Small intestine (tissue), 7 donors: Measurements from ENCODE around the gene APOBEC3F. TPM values are rescaled to one million over a fixed set of nuclear protein-coding genes. Genes with fewer than 3 reads are reported as not detected.
"Not testable (repeated sequence)": the region's sequence is repeated elsewhere in the genome, so short reads cannot be mapped to it uniquely, and the experiment has no call there.

Source experiments
- DNase-seq, 2 donors: peaks; one replicate each; pipeline versions ENCODE4 v3.0.0 to v3.0.0-alpha.2; 2013
- FAIRE-seq: peaks from 2 replicates; lab custom pipeline; 2012; peaks lifted over from hg19 to GRCh38; lab: Jason Lieb, UNC
- H3K27ac ChIP-seq, 3 donors: one replicate each; pipeline ENCODE4 v1.5.1; 2013; ENCODE audit warnings: low read length in 2 of 3, mild to moderate bottlenecking in 2 of 3, control low read depth in 1 of 3, inconsistent platforms in 1 of 3, low read depth in 1 of 3, moderate library complexity in 1 of 3
- H3K27me3 ChIP-seq, 3 donors: one replicate each; pipeline ENCODE4 v1.6.1; 2013; ENCODE audit warnings: low read length in 3 of 3, inconsistent platforms in 1 of 3; ENCODE audit not compliant: control insufficient read depth in 3 of 3, insufficient read depth in 3 of 3
- H3K36me3 ChIP-seq, 3 donors: one replicate each; pipeline ENCODE4 v1.6.1; 2013; ENCODE audit warnings: low read length in 3 of 3, inconsistent platforms in 1 of 3, low read depth in 1 of 3, mild to moderate bottlenecking in 1 of 3, moderate library complexity in 1 of 3; ENCODE audit not compliant: control insufficient read depth in 3 of 3, insufficient read depth in 2 of 3
- H3K4me1 ChIP-seq, 3 donors: one replicate each; pipeline ENCODE4 v1.6.1; 2013; ENCODE audit warnings: low read length in 2 of 3, inconsistent platforms in 1 of 3, low read depth in 1 of 3, mild to moderate bottlenecking in 1 of 3, moderate library complexity in 1 of 3; ENCODE audit not compliant: control insufficient read depth in 3 of 3, insufficient read depth in 2 of 3
- H3K4me3 ChIP-seq, 3 donors: one replicate each; pipeline ENCODE4 v1.5.1; 2013; ENCODE audit warnings: low read length in 3 of 3, control low read depth in 1 of 3, inconsistent platforms in 1 of 3, low read depth in 1 of 3, mild to moderate bottlenecking in 1 of 3, moderate library complexity in 1 of 3
- H3K9me3 ChIP-seq, 2 donors: one replicate each; pipeline ENCODE4 v1.6.1; 2013; ENCODE audit warnings: low read depth in 1 of 2, low read length in 1 of 2; ENCODE audit not compliant: control insufficient read depth in 2 of 2, insufficient read depth in 1 of 2
- WGBS, 3 donors: extraction: QIAGEN DNeasy Blood & Tissue Kit; methylation state at CpG; one replicate each; pipeline ENCODE4 v1.1.7; 2013; 5-methylcytosine and 5-hydroxymethylcytosine counted together
- polyA plus RNA-seq, 4 donors: library from polyadenylated mRNA; stranded (reverse) in 3 of 4; unstranded in 1 of 4; fragments of 200-250 nt in 3 of 4; fragments of 120-200 nt in 1 of 4; gene quantifications; one replicate each; pipeline versions ENCODE4 v1.2.1 to v1.2.3, GENCODE V29; 2013
- donor health status: healthy with polysubstance abuse.
- donor health status: control.
- donor health status: control.
- donor health status: Bipolar disorder and iron deficiency.
- donor health status: healthy.

Gene APOBEC3F
- polyA plus RNA-seq, 4 donors = 3.1 to 4.4 (median 3.6) TPM

DNA sequence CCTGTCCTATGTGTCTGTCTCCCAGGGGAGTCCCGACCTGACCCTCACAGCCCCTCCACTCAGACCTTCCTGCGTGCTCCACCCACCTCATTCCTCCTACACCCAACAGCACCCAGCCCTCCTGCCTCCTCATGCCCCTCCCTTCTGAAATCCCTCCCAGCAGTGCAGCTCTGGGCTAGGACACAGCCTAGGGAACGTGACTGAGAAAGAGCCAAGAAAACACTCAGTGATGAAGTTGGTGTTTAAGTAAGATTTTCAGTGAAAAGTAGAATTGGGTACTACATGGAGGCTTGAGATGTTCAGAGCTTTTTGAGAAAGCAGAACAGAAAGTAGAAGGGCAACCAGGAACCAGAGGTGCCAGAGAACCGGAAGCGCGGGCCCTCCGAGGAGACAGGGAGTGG lies 31.9 kb downstream of the APOBEC3F start:
- DNase-seq, H3K4me1 ChIP-seq, H3K36me3 ChIP-seq, H3K9me3 ChIP-seq, H3K4me3 ChIP-seq, FAIRE-seq, H3K27me3 ChIP-seq: not testable (repeated sequence)
- H3K27ac ChIP-seq = peak overlapping the region in 1 of 3 donors; percentile 72
- WGBS, 3 donors = 68 to 81% (median 71%) methylated on average over 6 to 7 of the region's 7 CpGs

DNA sequence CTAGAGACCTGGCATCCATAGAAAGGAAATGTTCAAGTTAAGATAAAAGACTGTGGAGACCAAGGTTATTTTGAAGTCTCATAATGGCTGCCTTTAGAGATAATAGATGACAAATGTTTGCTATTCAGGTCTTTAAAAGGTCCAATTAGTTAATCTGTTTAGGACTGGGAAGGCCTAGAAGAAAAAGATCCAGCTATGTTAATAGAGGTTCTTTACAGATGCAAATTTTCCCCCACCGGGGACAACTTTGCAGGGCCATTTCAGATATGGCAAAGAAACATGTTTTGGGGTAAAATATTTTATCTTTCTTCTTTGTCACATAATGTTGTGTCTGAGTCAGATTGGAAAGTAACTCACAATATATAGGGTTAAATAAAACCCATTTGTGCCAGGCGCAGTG lies 33.3 kb downstream of the APOBEC3F start:
- peaks cover 0 to 3% (median 0%) of the 10 kb centered on the region in 3 donors for H3K4me1 ChIP-seq
- DNase-seq = no peak
- H3K27ac ChIP-seq = no peak overlapping the region
- no peak overlapping the region for H3K4me3 ChIP-seq
- H3K36me3 ChIP-seq = no peaks in the 10 kb centered on the region
- H3K27me3 ChIP-seq = no peaks in the 10 kb centered on the region
- no peak for FAIRE-seq
- H3K9me3 ChIP-seq = no peaks in the 10 kb centered on the region
- WGBS, 3 donors = 47 to 66% (median 50%) methylated on average over 2 of the region's 2 CpGs

DNA sequence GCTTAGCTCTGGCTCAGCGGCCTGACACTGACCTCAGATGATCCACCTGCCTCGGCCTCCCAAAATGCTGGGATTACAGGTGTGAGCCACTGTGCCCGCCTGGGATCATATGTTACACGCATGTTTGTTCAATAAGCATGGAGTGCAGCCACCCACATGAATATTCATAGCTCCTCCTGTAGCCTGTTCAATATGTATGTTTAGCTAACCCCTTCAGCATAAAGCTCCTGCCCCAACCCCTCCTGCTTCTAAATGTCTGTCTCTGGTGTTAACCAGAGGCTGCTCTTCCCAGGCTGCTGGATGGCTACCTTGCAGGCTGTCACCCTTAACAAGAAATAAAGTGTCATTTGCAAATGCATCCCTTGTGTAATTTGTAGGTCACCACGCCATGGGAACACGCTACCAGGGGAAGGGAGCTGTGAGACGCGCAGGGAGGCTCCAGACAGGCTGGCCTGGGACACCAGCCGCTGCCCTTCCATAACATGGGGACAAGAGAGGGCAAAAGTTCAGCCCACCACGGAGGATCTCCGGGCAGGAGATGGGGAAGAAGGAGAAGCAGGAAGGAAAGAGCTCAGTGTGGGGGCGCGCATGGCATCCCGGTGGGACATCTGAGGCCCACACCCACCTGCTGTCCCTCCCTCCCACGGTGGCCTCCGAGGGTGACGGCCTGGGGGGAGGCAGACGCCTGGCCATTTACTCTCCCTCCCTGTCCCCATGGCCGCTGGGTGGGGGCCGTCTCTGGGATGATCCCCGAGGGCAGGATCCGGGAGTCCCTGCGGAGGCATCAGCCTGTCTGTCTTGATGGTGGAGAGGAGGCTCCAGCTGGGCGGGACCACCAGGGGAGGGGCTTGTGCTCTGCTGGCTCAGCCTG lies 35.7 kb downstream of the APOBEC3F start:
- not testable (repeated sequence) for H3K9me3 ChIP-seq, H3K4me1 ChIP-seq, H3K36me3 ChIP-seq, H3K4me3 ChIP-seq, DNase-seq, FAIRE-seq, H3K27me3 ChIP-seq
- WGBS, 3 donors = 28 to 36% (median 34%) methylated on average over 14 to 23 of the region's 24 CpGs
- peak overlapping the region in 1 of 3 donors; percentile 45 for H3K27ac ChIP-seq

DNA sequence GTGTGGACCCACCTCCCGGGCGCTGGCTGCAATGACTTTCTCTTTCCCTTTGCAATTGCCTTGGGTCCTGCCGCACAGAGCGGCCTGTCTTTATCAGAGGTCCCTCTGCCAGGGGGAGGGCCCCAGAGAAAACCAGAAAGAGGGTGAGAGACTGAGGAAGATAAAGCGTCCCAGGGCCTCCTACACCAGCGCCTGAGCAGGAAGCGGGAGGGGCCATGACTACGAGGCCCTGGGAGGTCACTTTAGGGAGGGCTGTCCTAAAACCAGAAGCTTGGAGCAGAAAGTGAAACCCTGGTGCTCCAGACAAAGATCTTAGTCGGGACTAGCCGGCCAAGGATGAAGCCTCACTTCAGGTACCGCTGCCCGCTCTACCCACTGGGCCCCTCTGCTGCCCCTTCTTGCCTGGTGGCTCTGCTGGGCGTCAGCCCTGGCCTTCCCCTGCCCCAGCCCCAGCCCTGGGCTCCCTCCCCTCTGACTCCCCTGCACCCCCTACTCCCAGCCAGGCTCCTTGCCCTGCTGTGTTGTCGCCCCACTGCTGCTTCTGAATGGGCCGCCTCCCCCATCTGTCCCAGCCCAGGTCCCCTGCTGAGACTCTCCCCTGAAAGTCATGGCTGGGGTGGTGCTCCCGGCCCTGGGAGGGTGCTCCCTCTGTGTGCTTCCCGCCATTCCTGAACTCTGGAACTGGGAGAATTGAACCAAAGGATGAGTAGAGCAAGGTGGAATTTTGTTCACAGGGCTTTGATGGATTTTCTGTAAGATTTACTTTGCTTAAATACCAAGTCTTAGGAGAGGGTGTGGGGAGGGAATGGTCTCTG lies 36.6 kb downstream of the APOBEC3F start, which contains the start of gene APOBEC3G:
Gene APOBEC3G (plus strand): TSS at position 250 of the 815 bp plus-strand sequence. CDS start 87 bp downstream, at position 337.
- WGBS, 3 donors = 5 to 11% (median 6%) methylated on average over 13 to 15 of the region's 17 CpGs
- not testable (repeated sequence) for H3K4me1 ChIP-seq, H3K9me3 ChIP-seq, H3K36me3 ChIP-seq, H3K27me3 ChIP-seq
- peak within 1 kb of the TSS; percentile 45 to 90 (median 62) for H3K27ac ChIP-seq
- FAIRE-seq = peak; percentile 10
- DNase-seq = peak; percentile 46 to 57
- H3K4me3 ChIP-seq = peak within 1 kb of the TSS; percentile 40 to 56 (median 47)

DNA sequence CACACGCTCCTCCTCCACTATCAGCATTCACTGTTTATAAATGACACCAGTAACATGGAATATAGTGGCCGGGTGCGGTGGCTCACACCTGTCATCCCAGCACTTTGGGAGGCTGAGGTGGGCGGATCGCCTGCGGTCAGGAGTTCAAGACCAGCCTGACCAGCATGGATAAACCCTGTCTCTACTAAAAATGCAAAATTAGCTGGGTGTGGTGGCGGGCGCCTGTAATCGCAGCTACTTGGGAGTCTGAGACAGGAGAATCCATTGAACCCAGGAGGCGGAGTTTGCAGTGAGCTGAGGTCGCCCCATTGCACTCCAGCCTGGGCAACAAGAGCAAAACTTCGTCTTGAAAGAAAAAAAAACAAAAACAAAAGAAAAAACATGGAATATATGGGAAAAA lies 37.2 kb downstream of the APOBEC3F start:
- WGBS, 3 donors = 83 to 92% (median 84%) methylated on average over 11 to 12 of the region's 12 CpGs
- not testable (repeated sequence) for DNase-seq, H3K27me3 ChIP-seq, H3K9me3 ChIP-seq, H3K4me1 ChIP-seq, FAIRE-seq, H3K36me3 ChIP-seq
- H3K27ac ChIP-seq = peak overlapping the region in 1 of 3 donors; percentile 90
- peak overlapping the region in 2 of 3 donors; percentile 40 to 56 for H3K4me3 ChIP-seq

DNA sequence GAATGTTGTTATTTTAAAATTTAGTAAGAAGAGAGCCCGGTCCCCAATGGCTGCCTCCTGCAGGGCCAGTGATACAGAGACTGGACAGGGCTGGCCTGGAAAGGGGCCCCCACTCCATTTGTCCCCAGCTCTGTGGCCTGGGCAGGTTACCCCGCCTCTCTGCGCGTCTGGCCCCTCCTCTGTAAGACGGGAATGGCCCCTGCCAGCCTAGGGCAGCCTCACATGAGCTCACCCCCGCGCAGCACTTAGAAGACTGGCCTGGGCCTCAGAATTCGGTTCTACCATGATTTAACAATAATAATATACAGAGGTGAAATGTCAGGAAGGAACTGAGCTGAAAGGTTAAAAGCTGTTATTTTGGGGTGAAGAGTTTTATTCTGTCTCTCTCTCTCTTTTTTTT lies 37.7 kb downstream of the APOBEC3F start:
- Histone ChIP-seq H3K4me3 (no peak overlapping the region), H3K36me3 (peaks cover 0 to 4% (median 0%) of the 10 kb centered on the region in 3 donors), H3K27ac (no peak overlapping the region), H3K27me3 (no peaks in the 10 kb centered on the region), H3K4me1 (peaks cover 0 to 3% (median 0%) of the 10 kb centered on the region in 3 donors), H3K9me3 (no peaks in the 10 kb centered on the region)
- FAIRE-seq (no peak), DNase-seq (no peak)
- WGBS, 3 donors = 86 to 93% (median 88%) methylated on average over 8 of the region's 8 CpGs

DNA sequence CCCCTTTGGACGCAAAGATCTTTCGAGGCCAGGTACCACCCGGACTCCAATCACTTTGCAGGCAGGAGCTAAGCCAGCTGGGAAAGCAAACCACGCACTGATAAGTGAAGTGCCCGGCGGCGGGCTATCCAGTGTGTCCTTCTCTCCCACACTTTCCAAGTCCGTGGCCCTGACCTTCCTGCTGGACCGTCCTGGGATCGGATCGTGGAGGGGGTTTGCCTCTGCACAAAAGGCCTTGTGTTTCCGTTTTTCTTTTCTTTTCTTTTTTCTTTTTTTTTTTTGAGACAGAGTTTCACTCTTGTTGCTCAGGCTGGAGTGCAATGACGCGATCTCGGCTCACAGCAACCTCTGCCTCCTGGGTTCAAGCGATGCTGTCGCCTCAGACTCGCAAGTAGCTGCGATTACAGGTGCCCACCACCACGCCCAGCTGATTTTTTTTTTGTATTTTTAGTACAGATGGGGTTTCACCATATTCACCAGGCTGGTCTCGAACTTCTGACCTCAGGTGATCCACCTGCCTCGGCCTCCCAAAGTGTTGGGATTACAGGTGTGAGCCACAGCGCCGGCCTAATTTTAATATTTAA lies 38.5 kb downstream of the APOBEC3F start:
- 91 to 94% (median 92%) methylated on average over 17 to 22 of the region's 24 CpGs for WGBS, 3 donors
- not testable (repeated sequence) for H3K9me3 ChIP-seq, H3K4me1 ChIP-seq, FAIRE-seq, H3K27ac ChIP-seq, H3K36me3 ChIP-seq, DNase-seq, H3K4me3 ChIP-seq, H3K27me3 ChIP-seq
